Left ventricle myocardium inferior (tissue), 1 donor: ENCODE measurements around the gene SYTL1. TPM values are rescaled to one million over a fixed set of nuclear protein-coding genes. Genes with fewer than 3 reads are reported as not detected.
A peak's percentile ranks its signal among the peaks of the same experiment; 100 is the strongest.

Source experiments
- DNase-seq: peaks from one replicate; pipeline ENCODE4 v3.0.0-alpha.2; 2020
- H3K27ac ChIP-seq: fragments of 200-600 bp; replicated peaks from 2 replicates; pipeline ENCODE4 v1.8.0; 2021
- H3K27me3 ChIP-seq: fragments of 200-600 bp; 2 replicates; pipeline ENCODE4 v1.8.0; 2021; ENCODE audit warnings: low read depth
- H3K36me3 ChIP-seq: fragments of 200-600 bp; 2 replicates; pipeline ENCODE4 v1.8.0; 2021
- H3K4me1 ChIP-seq: fragments of 200-600 bp; 2 replicates; pipeline ENCODE4 v1.8.0; 2021
- H3K4me3 ChIP-seq: fragments of 200-600 bp; 2 replicates; pipeline ENCODE4 v1.8.0; 2021; ENCODE audit warnings: mild to moderate bottlenecking, moderate library complexity
- H3K9me3 ChIP-seq: fragments of 200-600 bp; replicated peaks from 2 replicates; pipeline ENCODE4 v1.8.0; 2021
- intact Hi-C: fragments of 100-400 bp; cut with micrococcal nuclease; formaldehyde crosslinking; loops from one replicate; pipeline ENCODE4 v1.11.0; 2022
- total RNA-seq: library from RNA; stranded (reverse); fragmentation: NEBNext Ultra II Directional; extraction: Animal tissue kit (Norgen Biotek cat#: 25700); gene quantifications from one replicate; pipeline ENCODE4 v1.2.1, GENCODE V29; 2021
- TF ChIP-seq, protein P1 (sequence below): fragments of 200-600 bp; IDR thresholded peaks from 2 replicates; pipeline ENCODE4 v1.8.0; 2021; ENCODE audit warnings: antibody characterized with exemption, mild to moderate bottlenecking, borderline replicate concordance
- donor health status: DM: no; HTN: yes; CAD: no; lungs with severe emphysema.

SYTL1 gene
- total RNA-seq, 1 donor from 2014 or later: 1.1 TPM

DNA sequence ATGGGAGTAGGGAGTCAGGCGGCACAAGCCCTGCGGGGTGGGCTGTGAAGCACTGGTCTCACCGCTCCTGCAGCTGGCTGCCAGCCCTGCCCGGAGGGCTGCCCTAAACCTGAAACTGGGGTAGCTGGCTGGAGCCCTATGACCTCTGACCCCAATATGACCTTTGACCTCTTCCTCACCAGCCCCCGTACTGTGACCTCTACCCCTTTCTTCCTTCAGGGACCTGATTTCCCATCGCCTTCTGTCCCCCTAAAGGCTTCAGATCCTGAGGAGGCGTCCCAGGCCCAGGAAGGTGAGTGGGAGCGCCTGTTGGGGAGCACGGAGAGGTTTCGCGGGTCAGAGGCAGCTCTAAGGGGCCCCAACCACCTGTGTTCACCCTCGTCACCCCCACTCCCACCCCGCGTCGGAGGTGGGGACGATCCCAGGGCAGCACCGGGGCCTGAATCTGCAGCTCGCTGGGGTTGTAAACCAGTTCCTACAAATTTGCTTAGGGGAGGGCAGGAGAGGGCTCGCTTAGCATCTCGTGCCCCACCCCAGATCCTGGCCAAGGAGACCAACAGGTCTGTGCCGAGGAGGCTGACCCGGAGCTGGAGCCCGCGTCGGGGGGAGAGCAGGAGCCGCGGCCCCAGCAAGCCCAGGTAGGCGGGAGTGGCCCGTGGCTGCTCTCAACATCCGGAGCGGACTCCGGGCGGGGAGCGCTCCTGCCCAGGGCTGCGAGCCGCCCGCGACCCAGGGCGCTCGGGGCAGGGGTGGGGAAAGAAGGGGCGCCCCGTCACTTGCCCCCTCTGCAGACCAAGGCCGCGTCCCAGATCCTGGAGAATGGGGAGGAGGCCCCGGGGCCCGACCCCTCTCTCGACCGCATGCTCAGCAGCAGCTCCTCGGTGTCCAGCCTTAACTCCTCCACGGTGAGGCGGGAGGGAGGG lies 7.3 kb downstream of the SYTL1 start:
- Histone ChIP-seq H3K27ac (no peak overlapping the region), H3K9me3 (no peaks in the 10 kb centered on the region), H3K4me1 (peaks cover 29% of the 10 kb centered on the region), H3K27me3 (no peaks in the 10 kb centered on the region), H3K36me3 (peaks cover 13% of the 10 kb centered on the region), H3K4me3 (peak overlapping the region; percentile 69)
- TF ChIP-seq, protein P1, sequence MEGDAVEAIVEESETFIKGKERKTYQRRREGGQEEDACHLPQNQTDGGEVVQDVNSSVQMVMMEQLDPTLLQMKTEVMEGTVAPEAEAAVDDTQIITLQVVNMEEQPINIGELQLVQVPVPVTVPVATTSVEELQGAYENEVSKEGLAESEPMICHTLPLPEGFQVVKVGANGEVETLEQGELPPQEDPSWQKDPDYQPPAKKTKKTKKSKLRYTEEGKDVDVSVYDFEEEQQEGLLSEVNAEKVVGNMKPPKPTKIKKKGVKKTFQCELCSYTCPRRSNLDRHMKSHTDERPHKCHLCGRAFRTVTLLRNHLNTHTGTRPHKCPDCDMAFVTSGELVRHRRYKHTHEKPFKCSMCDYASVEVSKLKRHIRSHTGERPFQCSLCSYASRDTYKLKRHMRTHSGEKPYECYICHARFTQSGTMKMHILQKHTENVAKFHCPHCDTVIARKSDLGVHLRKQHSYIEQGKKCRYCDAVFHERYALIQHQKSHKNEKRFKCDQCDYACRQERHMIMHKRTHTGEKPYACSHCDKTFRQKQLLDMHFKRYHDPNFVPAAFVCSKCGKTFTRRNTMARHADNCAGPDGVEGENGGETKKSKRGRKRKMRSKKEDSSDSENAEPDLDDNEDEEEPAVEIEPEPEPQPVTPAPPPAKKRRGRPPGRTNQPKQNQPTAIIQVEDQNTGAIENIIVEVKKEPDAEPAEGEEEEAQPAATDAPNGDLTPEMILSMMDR: no peak
- intact Hi-C loops: no loop called here
- no peak for DNase-seq

DNA sequence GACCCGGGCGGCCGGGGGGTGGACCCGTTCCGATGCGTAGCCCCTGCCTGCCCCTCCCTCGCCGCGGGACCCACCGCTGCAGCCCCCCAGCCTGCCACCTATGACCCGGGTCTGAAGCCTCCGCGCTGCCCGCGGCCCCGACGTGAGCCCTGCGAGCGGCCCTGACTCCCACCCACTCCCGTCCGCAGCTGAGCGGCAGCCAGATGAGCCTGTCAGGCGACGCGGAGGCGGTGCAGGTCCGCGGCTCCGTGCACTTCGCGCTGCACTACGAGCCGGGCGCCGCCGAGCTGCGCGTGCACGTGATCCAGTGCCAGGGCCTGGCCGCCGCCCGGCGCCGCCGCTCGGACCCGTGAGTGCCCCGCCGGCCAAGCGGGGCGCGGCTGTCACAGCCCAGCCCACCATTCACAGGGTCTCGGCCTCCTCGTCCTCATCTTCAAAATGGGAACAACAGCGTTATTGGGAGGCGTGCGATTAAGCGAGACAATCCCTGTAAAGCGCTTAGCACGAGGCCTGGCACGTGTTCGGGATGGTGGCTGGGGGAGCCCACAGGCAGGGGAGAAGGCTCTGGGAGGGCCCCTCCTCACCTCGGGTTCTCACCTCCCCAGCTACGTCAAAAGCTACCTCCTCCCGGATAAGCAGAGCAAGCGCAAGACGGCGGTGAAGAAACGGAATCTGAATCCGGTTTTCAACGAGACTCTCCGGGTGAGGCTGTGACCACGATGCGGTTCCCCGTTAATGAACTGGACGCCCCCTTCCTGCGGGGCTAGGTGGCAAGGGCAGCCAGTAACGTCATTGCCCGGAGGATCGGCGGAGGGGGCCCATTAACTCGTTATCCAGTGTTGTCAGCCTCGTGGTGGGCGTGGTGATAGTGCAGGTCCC lies 8.2 kb downstream of the SYTL1 start:
- Histone ChIP-seq H3K4me3 (peak overlapping the region; percentile 69), H3K27ac (peak overlapping the region; percentile 63), H3K4me1 (peaks cover 29% of the 10 kb centered on the region), H3K36me3 (peaks cover 22% of the 10 kb centered on the region), H3K27me3 (no peaks in the 10 kb centered on the region), H3K9me3 (no peaks in the 10 kb centered on the region)
- DNase-seq: peak; percentile 59
- intact Hi-C loops: no loop called here
- TF ChIP-seq, protein P1: no peak

DNA sequence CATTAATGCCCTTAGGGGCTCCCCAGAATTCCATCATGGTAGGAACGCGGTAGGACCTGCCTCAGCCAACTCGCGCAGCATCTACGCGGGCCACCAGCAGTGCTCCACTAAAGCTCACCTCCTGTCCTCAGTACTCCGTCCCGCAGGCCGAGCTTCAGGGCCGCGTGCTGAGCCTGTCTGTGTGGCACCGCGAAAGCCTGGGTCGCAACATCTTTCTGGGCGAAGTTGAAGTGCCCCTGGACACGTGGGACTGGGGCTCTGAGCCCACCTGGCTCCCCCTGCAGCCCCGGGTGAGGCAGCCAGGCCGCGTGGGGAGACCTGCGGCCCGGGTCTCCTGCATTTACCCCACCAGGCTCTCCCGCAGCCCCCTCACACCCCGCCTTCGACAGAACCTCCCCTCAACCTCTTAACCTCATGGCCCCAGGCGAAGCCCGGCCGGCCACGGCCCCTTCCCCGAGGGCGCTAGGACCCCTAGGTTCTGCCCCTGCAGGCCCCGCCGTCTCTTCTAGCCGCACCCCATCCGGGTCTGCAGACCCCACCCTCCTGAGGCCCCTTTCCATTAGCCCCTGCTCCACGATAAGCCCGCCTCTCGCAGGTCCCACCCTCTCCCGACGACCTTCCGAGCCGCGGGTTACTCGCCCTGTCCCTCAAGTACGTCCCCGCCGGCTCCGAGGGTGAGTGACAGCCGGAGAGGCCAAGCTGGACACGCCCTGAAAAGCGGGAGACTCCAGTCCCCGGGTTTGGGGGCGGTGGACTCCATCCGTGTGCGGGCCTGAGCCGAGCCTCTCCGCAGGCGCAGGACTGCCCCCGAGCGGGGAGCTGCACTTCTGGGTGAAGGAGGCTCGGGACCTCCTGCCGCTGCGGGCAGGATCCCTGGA lies 9.1 kb downstream of the SYTL1 start:
- H3K27me3 ChIP-seq: no peaks in the 10 kb centered on the region
- peak overlapping the region; percentile 63 for H3K27ac ChIP-seq
- peak; percentile 67 for DNase-seq
- H3K4me1 ChIP-seq: peaks cover 29% of the 10 kb centered on the region
- intact Hi-C loops: no loop called here
- H3K36me3 ChIP-seq: peaks cover 31% of the 10 kb centered on the region
- H3K4me3 ChIP-seq: peak overlapping the region; percentile 69
- H3K9me3 ChIP-seq: no peaks in the 10 kb centered on the region
- TF ChIP-seq, protein P1: peak; percentile 9

- intact Hi-C loops: no loop called here
These were observed 9.8 kb downstream of the SYTL1 start for GRCh38 chr1:27351541-27352107.

More at GRCh38 chr1:27351541-27352107, 9.8 kb downstream of the SYTL1 start:
- Histone ChIP-seq H3K27ac (peak overlapping the region; percentile 63), H3K36me3 (peaks cover 38% of the 10 kb centered on the region), H3K27me3 (no peaks in the 10 kb centered on the region), H3K9me3 (no peaks in the 10 kb centered on the region), H3K4me3 (peak overlapping the region; percentile 69), H3K4me1 (peaks cover 29% of the 10 kb centered on the region)
- no peak for DNase-seq
- TF ChIP-seq, protein P1: no peak
